Spleen (tissue), 7 donors: ENCODE data around the gene P2RY2.

Experiments
- CTCF ChIP-seq, 11 experiments: fragments of 200-600 bp in 7 of 11; fragments of 450-650 bp in 4 of 11; sonication (generic) in 4 of 11; IDR thresholded peaks in 8 of 11; conservative IDR thresholded peaks in 3 of 11; 1 replicate in 7 of 11; 2 replicates in 4 of 11; pipeline versions ENCODE4 v1.4.0 to v1.8.0; 2016 to 2021; ENCODE audit warnings: antibody characterized with exemption in 11 of 11, inconsistent platforms in 4 of 11, mild to moderate bottlenecking in 1 of 11
- POLR2AphosphoS5 ChIP-seq, 3 donors: sonication (generic); formaldehyde crosslinking; IDR thresholded peaks; one replicate each; pipeline ENCODE4 v1.5.1; 2017; ENCODE audit warnings: antibody characterized with exemption in 3 of 3
- donor health status: DM: no; HTN: no; CAD: no; lungs with moderate emphysema.
- donor health status: DM: no; HTN: no; CAD: no.
- donor health status: DM: no; HTN: no; CAD: no.

- TF ChIP-seq CTCF (IDR thresholded peaks at IDR 0.05 in 8 of 11, conservative IDR thresholded peaks at IDR 0.05 in 3 of 11) (no peak), POLR2AphosphoS5 (IDR thresholded peaks at IDR 0.05) (no peak)
These were observed 7.8 kb downstream of the P2RY2 start for GRCh38 chr11:73225851-73226250.
